Calu3 (cell line): ENCODE results near the gene CYB561D1. TPM values are rescaled to one million over a fixed set of nuclear protein-coding genes. Genes with fewer than 3 reads are reported as not detected.

Experiments
- BruUV-seq: library from RNA; stranded (reverse); fragments of 400-500 nt; replicated peaks from 2 replicates; lab custom pipeline; 2021; lab: Mats Ljungman, UMichigan
- CTCF ChIA-PET: fragments of 300-600 bp; sonication (Branson Sonifier 250); formaldehyde crosslinking; loops from one replicate; lab custom pipeline; 2022; ENCODE audit warnings: antibody characterized with exemption; lab: Charles Lee
- DNase-seq: peaks from one replicate; pipeline ENCODE4 v3.0.0; 2022
- H3K27ac Mint-ChIP-seq: one replicate; pipeline ENCODE4 v1.8.0; 2022; ENCODE audit warnings: mixed read lengths; ENCODE audit not compliant: unreplicated experiment
- H3K27me3 Mint-ChIP-seq: one replicate; pipeline ENCODE4 v1.8.0; 2022; ENCODE audit warnings: mixed read lengths; ENCODE audit not compliant: unreplicated experiment
- H3K36me3 Mint-ChIP-seq: one replicate; pipeline ENCODE4 v1.8.0; 2022; ENCODE audit warnings: mild to moderate bottlenecking, moderate library complexity, mixed read lengths; ENCODE audit not compliant: insufficient read depth, unreplicated experiment
- H3K4me1 Mint-ChIP-seq: one replicate; pipeline ENCODE4 v1.8.0; 2022; ENCODE audit warnings: mild to moderate bottlenecking, low read depth, mixed read lengths; ENCODE audit not compliant: unreplicated experiment
- H3K4me3 Mint-ChIP-seq: one replicate; pipeline ENCODE4 v1.8.0; 2022; ENCODE audit warnings: mild to moderate bottlenecking, low read depth, moderate library complexity, mixed read lengths; ENCODE audit not compliant: unreplicated experiment
- H3K9me3 Mint-ChIP-seq: one replicate; pipeline ENCODE4 v1.8.0; 2022; ENCODE audit warnings: low read depth, mixed read lengths; ENCODE audit not compliant: unreplicated experiment
- intact Hi-C: fragments of 100-400 bp; cut with micrococcal nuclease; formaldehyde crosslinking; loops from one replicate; pipeline ENCODE4 v1.10.0; 2022; ENCODE audit not compliant: unreplicated experiment
- total RNA-seq: library from RNA; stranded (reverse); gene quantifications from 2 replicates; pipeline ENCODE4 v1.2.3, GENCODE V29; 2022
- TF ChIP-seq, protein P1 (sequence below): fragments of 200-600 bp; IDR thresholded peaks from one replicate; pipeline ENCODE4 v1.8.0; 2022; ENCODE audit warnings: antibody characterized with exemption; ENCODE audit not compliant: unreplicated experiment

Gene CYB561D1
- total RNA-seq, 1 experiment from 2014 or later: 9.0 TPM

DNA sequence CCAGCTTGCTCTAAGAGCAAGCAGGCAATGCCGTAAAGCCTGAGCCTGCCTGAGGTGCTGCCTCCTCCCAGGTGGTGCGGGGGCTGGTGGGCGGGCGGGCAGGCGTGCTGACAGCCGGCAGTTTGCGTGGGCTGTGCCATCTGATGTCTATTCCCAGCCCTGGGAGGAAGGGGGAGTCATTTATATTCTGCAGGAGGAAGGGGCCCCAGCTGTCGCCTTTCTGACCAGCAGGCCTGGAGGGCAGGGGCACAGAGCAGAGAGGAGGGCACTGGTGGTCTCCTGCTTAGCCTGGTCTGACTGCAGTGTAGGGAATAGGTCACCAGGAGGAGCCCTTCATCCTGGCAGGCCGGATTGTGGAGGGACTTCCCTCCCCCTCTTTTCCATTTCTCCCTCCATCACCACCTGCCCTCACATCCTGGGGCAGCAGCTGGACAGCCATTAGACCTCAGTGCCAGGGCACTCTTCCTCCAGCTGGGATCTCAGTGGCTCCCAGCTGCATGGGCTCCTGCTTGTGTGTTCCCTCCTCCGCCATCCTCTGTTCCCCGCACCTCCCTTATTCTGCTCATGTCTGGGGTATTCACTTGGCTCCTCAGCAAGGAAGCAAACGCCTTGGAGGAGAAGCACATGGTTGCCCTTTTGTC is 4.4 kb downstream of the CYB561D1 start:
- H3K27ac Mint-ChIP-seq: no peak overlapping the region
- peaks cover 7% of the 10 kb centered on the region for H3K4me1 Mint-ChIP-seq
- peak; percentile 24 for DNase-seq
- CTCF ChIA-PET: interaction anchor here (1.2 to 2.2 kb wide), 3 partner anchors 32 to 35 kb away, joined by 4 to 15 read pairs (median 4); no protein-coding TSS in a partner anchor
- no peak overlapping the region for H3K4me3 Mint-ChIP-seq
- H3K9me3 Mint-ChIP-seq: no peaks in the 10 kb centered on the region
- TF ChIP-seq, protein P1, sequence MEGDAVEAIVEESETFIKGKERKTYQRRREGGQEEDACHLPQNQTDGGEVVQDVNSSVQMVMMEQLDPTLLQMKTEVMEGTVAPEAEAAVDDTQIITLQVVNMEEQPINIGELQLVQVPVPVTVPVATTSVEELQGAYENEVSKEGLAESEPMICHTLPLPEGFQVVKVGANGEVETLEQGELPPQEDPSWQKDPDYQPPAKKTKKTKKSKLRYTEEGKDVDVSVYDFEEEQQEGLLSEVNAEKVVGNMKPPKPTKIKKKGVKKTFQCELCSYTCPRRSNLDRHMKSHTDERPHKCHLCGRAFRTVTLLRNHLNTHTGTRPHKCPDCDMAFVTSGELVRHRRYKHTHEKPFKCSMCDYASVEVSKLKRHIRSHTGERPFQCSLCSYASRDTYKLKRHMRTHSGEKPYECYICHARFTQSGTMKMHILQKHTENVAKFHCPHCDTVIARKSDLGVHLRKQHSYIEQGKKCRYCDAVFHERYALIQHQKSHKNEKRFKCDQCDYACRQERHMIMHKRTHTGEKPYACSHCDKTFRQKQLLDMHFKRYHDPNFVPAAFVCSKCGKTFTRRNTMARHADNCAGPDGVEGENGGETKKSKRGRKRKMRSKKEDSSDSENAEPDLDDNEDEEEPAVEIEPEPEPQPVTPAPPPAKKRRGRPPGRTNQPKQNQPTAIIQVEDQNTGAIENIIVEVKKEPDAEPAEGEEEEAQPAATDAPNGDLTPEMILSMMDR: peak; percentile 40
- H3K27me3 Mint-ChIP-seq: no peaks in the 10 kb centered on the region
- H3K36me3 Mint-ChIP-seq: peaks cover 14% of the 10 kb centered on the region
- intact Hi-C loops: no loop called here
- BruUV-seq: no TSS peak

DNA sequence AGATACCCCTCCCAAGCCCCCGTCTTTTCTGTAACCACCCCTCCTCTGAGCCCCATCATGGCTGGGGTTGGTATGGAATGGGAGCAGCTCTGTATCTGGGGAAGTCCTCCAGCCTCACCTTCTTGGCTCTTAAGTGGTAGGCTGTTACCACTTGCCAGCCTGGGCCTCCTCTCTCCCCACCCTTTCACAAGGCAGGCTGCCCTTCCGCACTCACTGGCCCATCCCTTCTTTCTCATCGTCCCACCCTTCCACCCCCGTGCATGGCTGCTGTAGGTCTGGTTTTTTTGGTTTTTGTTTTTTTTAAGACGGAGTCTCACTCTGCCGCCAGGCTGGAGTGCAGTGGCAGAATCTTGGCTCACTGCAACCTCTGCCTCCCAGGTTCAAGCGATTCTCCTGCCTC is 5.2 kb downstream of the CYB561D1 start:
- Mint-ChIP-seq H3K36me3 (peaks cover 9% of the 10 kb centered on the region), H3K4me3 (no peak overlapping the region), H3K4me1 (peaks cover 7% of the 10 kb centered on the region), H3K9me3 (no peaks in the 10 kb centered on the region), H3K27ac (no peak overlapping the region), H3K27me3 (no peaks in the 10 kb centered on the region)
- intact Hi-C loops: no loop called here
- CTCF ChIA-PET: interaction anchor here (1.0 to 2.2 kb wide), 3 partner anchors 10 to 33 kb away, joined by 3 to 15 read pairs (median 4); partner anchors contain the start of gene AMIGO1
- no TSS peak for BruUV-seq
- TF ChIP-seq, protein P1: no peak
- no peak for DNase-seq

DNA sequence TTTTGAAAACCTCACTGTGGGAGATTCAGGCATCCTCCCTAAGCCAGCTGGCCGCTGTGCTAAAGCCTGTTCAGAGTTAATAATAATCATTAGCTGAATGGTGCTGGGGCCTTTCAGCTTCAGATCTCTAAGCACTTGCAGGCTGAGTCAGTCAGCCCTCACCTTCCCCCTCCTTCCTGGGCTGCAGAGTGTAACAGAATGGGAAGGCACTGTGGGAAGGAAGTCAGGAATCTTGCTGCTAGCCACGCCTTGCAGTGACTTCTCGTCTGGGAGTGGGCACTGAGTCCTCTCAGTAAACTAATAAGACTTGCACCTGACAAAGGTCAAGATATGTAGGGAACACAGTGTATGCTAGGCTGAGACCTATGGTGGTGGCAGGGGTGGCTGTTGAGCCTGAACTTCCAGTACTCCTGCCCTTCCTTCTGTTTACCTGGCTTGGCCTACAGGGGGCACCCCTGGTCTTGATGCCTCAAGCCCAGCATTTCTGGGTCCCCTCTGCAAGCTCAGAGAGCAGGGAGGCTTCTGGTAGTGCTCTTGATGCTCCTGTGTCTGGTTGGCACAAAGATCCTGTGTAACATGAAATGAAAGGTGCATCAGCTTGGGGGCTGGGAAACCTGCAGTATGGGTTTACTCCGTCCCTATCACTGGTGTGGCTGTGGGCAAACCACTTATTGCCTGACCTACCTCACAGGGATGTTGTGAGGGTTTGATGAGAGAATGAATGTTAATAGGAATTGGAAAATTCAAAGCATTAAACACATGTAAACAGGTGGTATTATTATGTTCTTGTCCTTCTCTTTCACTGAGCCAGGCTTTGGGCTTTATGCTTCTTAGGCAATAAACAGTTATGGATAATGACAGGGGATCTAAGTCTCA is 6.0 kb downstream of the CYB561D1 start:
- H3K27ac Mint-ChIP-seq: no peak overlapping the region
- CTCF ChIA-PET: interaction anchor here (0.8 to 2.2 kb wide), 4 partner anchors 9 to 183 kb away, joined by 3 to 15 read pairs (median 4); partner anchors contain the start of gene AMIGO1
- DNase-seq: peak; percentile 64
- H3K36me3 Mint-ChIP-seq: peaks cover under 1% of the 10 kb centered on the region
- TF ChIP-seq, protein P1: peak; percentile 55
- no peak overlapping the region for H3K4me3 Mint-ChIP-seq
- no TSS peak for BruUV-seq
- H3K4me1 Mint-ChIP-seq: peaks cover 7% of the 10 kb centered on the region
- no peaks in the 10 kb centered on the region for H3K9me3 Mint-ChIP-seq
- intact Hi-C loops: no loop called here
- H3K27me3 Mint-ChIP-seq: no peaks in the 10 kb centered on the region

DNA sequence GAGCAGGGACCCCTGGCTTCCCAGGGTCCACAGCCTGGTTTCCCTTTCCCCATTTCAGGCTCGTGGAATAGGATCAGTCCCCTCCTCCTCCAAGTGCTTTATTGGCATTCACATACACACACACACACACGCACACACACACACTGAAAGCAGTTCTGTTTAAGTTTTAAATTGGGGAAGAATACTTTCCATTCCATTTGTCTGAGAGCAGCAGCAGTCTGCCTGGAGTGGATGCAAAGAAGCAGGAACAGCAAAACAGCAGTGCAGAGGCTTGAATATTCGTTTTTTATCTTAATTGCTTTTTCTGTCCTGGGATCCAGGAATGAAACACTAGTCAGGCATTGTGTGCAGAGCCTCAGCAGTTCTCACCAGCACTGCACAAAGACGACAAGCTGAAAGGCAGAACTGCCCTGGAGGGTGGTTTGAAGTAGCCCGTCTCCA is 7.1 kb downstream of the CYB561D1 start:
- CTCF ChIA-PET: interaction anchor here (0.8 kb wide), 1 partner anchor 184 kb away, joined by 3 read pairs; no protein-coding TSS in a partner anchor
- intact Hi-C loops: no loop called here
- TF ChIP-seq, protein P1: no peak
- Mint-ChIP-seq H3K4me3 (no peak overlapping the region), H3K4me1 (peaks cover 1% of the 10 kb centered on the region), H3K27ac (no peak overlapping the region), H3K36me3 (no peaks in the 10 kb centered on the region), H3K27me3 (no peaks in the 10 kb centered on the region), H3K9me3 (no peaks in the 10 kb centered on the region)
- DNase-seq: no peak
- BruUV-seq: no TSS peak
